ENCODE data around the gene GARIN5A. TPM values are rescaled to one million over a fixed set of nuclear protein-coding genes. Genes with fewer than 3 reads are reported as not detected.

The GARIN5A gene
- total RNA-seq, 1 donor, result 0.36 TPM

GRCh38 chr19:50419580-50420035 lies 57.0 kb downstream of the GARIN5A start:
- no peaks in the 10 kb centered on the region for H3K4me1 ChIP-seq (ENCODE audit: insufficient read depth, low read length)
- no peaks in the 10 kb centered on the region for H3K9me3 ChIP-seq (ENCODE audit: low read depth, low read length)
- TF ChIP-seq CTCF (IDR thresholded peaks at IDR 0.05; ENCODE audit: extremely low read depth, low read depth, low read length), result no peak
- H3K36me3 ChIP-seq (ENCODE audit: insufficient read depth, low read length), result no peaks in the 10 kb centered on the region
- no peak overlapping the region for H2AFZ ChIP-seq (ENCODE audit: low read length)
- peaks cover 10% of the 10 kb centered on the region for H3K27me3 ChIP-seq (ENCODE audit: insufficient read depth, low read length)
- DNase-seq (ENCODE audit: insufficient read length, low spot score, missing footprints), result no peak
- H4K20me1 ChIP-seq (ENCODE audit: insufficient read depth, low read length), result no peaks in the 10 kb centered on the region
- H3K4me2 ChIP-seq (ENCODE audit: insufficient read depth, low read length), result no peak overlapping the region
- no peak overlapping the region for H3K27ac ChIP-seq (ENCODE audit: low read depth, low read length)
- no peaks in the 10 kb centered on the region for H3K79me2 ChIP-seq (ENCODE audit: insufficient read depth, low read length)
- H3K4me3 ChIP-seq (ENCODE audit: insufficient read depth, low read length), result no peak overlapping the region

GRCh38 chr19:50419022-50419579 lies 57.5 kb downstream of the GARIN5A start:
- no peak for DNase-seq (ENCODE audit: insufficient read length, low spot score, missing footprints)
- no peak overlapping the region for H2AFZ ChIP-seq (ENCODE audit: low read length)
- no peaks in the 10 kb centered on the region for H3K36me3 ChIP-seq (ENCODE audit: insufficient read depth, low read length)
- no peak overlapping the region for H3K4me2 ChIP-seq (ENCODE audit: insufficient read depth, low read length)
- no peaks in the 10 kb centered on the region for H3K9me3 ChIP-seq (ENCODE audit: low read depth, low read length)
- H4K20me1 ChIP-seq (ENCODE audit: insufficient read depth, low read length), result no peaks in the 10 kb centered on the region
- no peak overlapping the region for H3K27ac ChIP-seq (ENCODE audit: low read depth, low read length)
- H3K79me2 ChIP-seq (ENCODE audit: insufficient read depth, low read length), result no peaks in the 10 kb centered on the region
- no peaks in the 10 kb centered on the region for H3K4me1 ChIP-seq (ENCODE audit: insufficient read depth, low read length)
- H3K27me3 ChIP-seq (ENCODE audit: insufficient read depth, low read length), result peaks cover 10% of the 10 kb centered on the region
- TF ChIP-seq CTCF (IDR thresholded peaks at IDR 0.05; ENCODE audit: extremely low read depth, low read depth, low read length), result no peak
- no peak overlapping the region for H3K4me3 ChIP-seq (ENCODE audit: insufficient read depth, low read length)

GRCh38 chr19:50418176-50419021 lies 58.2 kb downstream of the GARIN5A start, which contains the start of gene SPIB:
TSS of gene SPIB (plus strand) at chr19:50418938. CDS start at chr19:50418963, 25 bp downstream.
- Histone ChIP-seq H4K20me1 (ENCODE audit: insufficient read depth, low read length) (no peaks in the 10 kb centered on the region), H2AFZ (ENCODE audit: low read length) (no peak within 1 kb of the TSS), H3K4me1 (ENCODE audit: insufficient read depth, low read length) (no peaks in the 10 kb centered on the region), H3K4me3 (ENCODE audit: insufficient read depth, low read length) (no peak within 1 kb of the TSS), H3K27ac (ENCODE audit: low read depth, low read length) (no peak within 1 kb of the TSS), H3K27me3 (ENCODE audit: insufficient read depth, low read length) (peaks cover 10% of the 10 kb centered on the region), H3K36me3 (ENCODE audit: insufficient read depth, low read length) (no peaks in the 10 kb centered on the region), H3K79me2 (ENCODE audit: insufficient read depth, low read length) (no peaks in the 10 kb centered on the region), H3K4me2 (ENCODE audit: insufficient read depth, low read length) (no peak within 1 kb of the TSS), H3K9me3 (ENCODE audit: low read depth, low read length) (no peaks in the 10 kb centered on the region)
- no peak for DNase-seq (ENCODE audit: insufficient read length, low spot score, missing footprints)
- no peak for TF ChIP-seq CTCF (IDR thresholded peaks at IDR 0.05; ENCODE audit: extremely low read depth, low read depth, low read length)
